WERI-Rb-1 (cell line): Measurements from ENCODE around the gene TXNDC17.

Experiments used
- DNase-seq: peaks from one replicate; pipeline ENCODE4 v3.0.0-alpha.2; 2020
- H3K27ac ChIP-seq: fragments of 250-450 bp; sonication (Bioruptor Pico); 2 replicates; pipeline ENCODE4 v1.5.1; 2020; ENCODE audit warnings: mild to moderate bottlenecking, moderate library complexity
- H3K27me3 ChIP-seq: fragments of 250-450 bp; sonication (Bioruptor Pico); 2 replicates; pipeline ENCODE4 v1.5.1; 2021; ENCODE audit warnings: mild to moderate bottlenecking, low read depth, moderate library complexity; ENCODE audit not compliant: insufficient read depth, severe bottlenecking
- H3K36me3 ChIP-seq: fragments of 250-450 bp; sonication (Bioruptor Pico); 2 replicates; pipeline ENCODE4 v1.5.1; 2020; ENCODE audit warnings: mild to moderate bottlenecking, moderate library complexity
- H3K4me3 ChIP-seq: 2 replicates; pipeline ENCODE4 v1.5.1; 2011; ENCODE audit warnings: low read depth, mild to moderate bottlenecking, control low read depth, low read length
- H3K9me3 ChIP-seq: fragments of 250-450 bp; sonication (Bioruptor Pico); 2 replicates; pipeline ENCODE4 v1.5.1; 2021; ENCODE audit warnings: mild to moderate bottlenecking, moderate library complexity; ENCODE audit not compliant: severe bottlenecking
- TF ChIP-seq, protein P1 (sequence below): IDR thresholded peaks from 2 replicates; pipeline ENCODE4 v1.5.1; 2011; ENCODE audit warnings: low read depth, mild to moderate bottlenecking, control low read depth, inconsistent platforms, low read length

Gene TXNDC17

GRCh38 chr17:6683081-6683684 lies 42.3 kb downstream of the TXNDC17 start:
- Histone ChIP-seq H3K9me3 (no peaks in the 10 kb centered on the region), H3K4me3 (no peak overlapping the region), H3K27me3 (peaks cover 39% of the 10 kb centered on the region), H3K27ac (no peak overlapping the region), H3K36me3 (no peaks in the 10 kb centered on the region)
- no peak for DNase-seq
- TF ChIP-seq, protein P1, sequence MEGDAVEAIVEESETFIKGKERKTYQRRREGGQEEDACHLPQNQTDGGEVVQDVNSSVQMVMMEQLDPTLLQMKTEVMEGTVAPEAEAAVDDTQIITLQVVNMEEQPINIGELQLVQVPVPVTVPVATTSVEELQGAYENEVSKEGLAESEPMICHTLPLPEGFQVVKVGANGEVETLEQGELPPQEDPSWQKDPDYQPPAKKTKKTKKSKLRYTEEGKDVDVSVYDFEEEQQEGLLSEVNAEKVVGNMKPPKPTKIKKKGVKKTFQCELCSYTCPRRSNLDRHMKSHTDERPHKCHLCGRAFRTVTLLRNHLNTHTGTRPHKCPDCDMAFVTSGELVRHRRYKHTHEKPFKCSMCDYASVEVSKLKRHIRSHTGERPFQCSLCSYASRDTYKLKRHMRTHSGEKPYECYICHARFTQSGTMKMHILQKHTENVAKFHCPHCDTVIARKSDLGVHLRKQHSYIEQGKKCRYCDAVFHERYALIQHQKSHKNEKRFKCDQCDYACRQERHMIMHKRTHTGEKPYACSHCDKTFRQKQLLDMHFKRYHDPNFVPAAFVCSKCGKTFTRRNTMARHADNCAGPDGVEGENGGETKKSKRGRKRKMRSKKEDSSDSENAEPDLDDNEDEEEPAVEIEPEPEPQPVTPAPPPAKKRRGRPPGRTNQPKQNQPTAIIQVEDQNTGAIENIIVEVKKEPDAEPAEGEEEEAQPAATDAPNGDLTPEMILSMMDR = no peak

DNA sequence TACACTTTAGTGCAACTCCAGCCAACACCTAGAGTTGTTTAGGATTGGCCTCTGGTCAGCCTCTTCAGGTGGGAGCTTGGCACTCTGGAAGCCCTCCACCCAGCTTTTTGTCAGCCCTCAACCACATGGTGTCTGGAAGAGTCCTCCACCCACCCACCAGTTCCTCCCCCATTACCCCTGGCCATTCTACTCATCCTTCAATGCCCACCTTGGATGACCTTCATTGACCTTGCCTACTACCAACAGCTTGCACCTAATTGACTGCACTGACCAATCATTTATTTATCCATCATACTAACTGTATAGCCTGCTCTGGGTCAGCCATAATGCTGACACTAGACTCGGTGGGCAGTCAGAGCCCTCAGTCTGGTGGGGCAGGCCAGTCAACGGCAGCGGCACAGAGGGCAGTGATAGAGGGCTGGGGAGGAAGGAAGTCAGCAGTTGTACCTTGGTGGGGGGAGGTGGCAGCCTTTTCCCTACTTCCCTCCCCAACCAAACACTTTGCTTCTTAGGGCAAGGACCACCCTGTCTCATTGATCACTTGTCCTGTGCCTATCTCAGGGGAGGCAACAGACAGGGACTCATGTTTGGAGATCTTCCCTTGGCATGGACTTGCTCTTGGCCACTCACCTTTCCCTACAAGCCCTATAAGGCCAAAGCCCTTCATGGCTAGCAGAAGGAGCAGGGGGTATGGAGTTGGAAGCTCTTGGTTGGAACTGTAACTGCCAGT lies 43.0 kb downstream of the TXNDC17 start:
- no peak overlapping the region for H3K4me3 ChIP-seq
- H3K36me3 ChIP-seq = no peaks in the 10 kb centered on the region
- H3K27ac ChIP-seq = no peak overlapping the region
- TF ChIP-seq, protein P1 = no peak
- no peak for DNase-seq
- no peaks in the 10 kb centered on the region for H3K9me3 ChIP-seq
- H3K27me3 ChIP-seq = peaks cover 43% of the 10 kb centered on the region

GRCh38 chr17:6684460-6684783 lies 43.6 kb downstream of the TXNDC17 start:
- no peaks in the 10 kb centered on the region for H3K36me3 ChIP-seq
- H3K4me3 ChIP-seq = no peak overlapping the region
- TF ChIP-seq, protein P1 = no peak

DNA sequence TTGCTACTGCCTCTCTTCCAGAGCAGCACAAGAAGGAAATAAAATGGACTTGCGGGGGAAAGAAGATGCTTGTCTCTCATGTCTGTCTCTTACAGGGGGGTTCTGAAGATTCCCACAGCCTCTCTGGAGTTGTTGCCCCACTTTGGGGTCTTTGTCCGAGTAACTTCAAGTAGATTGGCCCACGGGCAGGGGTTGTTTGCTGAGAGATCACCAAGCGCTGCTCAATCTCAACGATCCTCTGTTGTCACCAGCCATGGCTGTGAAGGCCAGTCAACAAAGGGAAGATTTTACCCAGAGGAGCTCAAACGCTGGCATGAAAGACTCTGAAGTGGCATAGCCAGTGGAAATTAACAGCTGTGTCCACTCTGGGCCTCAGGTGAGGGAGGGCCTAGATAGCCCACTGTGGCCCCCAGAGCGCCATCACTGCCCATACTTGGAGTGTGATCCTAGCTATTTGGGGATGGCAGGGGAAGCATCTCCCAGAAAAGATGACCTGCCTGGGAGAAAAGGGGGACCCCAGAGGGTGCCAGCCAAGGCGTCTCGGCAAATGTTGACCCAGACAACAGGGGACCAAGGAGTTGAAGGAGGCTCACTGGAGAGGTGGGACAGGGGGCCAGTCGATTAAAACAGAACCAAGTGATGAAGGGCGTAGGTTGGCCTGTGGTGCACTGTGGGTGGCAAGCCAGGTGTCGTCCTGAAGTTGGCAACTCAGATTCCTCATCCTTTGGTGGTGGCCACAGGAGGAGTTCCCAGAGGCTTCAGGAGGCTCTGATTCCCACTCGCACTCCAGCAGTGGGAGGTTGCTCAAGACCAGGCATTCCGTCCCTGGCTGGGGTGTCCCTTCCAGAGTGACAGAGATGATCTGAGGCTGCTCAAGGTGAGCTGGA lies 44.3 kb downstream of the TXNDC17 start:
- H3K36me3 ChIP-seq = no peaks in the 10 kb centered on the region
- no peak for DNase-seq
- no peak overlapping the region for H3K4me3 ChIP-seq
- TF ChIP-seq, protein P1 = no peak
- H3K27ac ChIP-seq = no peak overlapping the region
- H3K9me3 ChIP-seq = no peaks in the 10 kb centered on the region
- H3K27me3 ChIP-seq = peaks cover 43% of the 10 kb centered on the region

More at GRCh38 chr17:6684460-6684783, 43.6 kb downstream of the TXNDC17 start:
- Histone ChIP-seq H3K27ac (no peak overlapping the region), H3K9me3 (no peaks in the 10 kb centered on the region), H3K27me3 (peaks cover 43% of the 10 kb centered on the region)
- no peak for DNase-seq

DNA sequence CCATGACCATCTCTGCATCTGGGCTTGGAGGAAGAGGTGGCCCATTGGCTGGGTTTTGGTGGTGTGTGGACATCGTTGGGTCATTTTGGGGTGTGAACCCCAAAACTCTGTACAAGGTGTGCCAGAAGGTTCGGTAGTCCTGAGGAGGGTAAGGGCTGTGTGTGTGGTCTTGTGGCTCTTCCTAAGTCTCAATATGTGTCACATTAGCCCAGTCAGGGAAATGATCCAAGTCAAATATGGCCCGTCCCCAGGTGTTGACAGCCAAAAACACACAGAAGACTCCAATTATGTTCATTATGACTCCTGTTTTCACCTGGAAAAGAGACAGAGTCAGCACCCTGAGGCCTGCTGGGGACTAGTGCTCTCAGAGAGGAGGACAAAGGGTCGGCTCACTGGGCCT lies 45.2 kb downstream of the TXNDC17 start:
- no peak overlapping the region for H3K27ac ChIP-seq
- H3K9me3 ChIP-seq = no peaks in the 10 kb centered on the region
- no peak overlapping the region for H3K4me3 ChIP-seq
- TF ChIP-seq, protein P1 = no peak
- no peaks in the 10 kb centered on the region for H3K36me3 ChIP-seq
- peaks cover 38% of the 10 kb centered on the region for H3K27me3 ChIP-seq
- no peak for DNase-seq
